Measurements from ENCODE around the gene TREML4.

DNA sequence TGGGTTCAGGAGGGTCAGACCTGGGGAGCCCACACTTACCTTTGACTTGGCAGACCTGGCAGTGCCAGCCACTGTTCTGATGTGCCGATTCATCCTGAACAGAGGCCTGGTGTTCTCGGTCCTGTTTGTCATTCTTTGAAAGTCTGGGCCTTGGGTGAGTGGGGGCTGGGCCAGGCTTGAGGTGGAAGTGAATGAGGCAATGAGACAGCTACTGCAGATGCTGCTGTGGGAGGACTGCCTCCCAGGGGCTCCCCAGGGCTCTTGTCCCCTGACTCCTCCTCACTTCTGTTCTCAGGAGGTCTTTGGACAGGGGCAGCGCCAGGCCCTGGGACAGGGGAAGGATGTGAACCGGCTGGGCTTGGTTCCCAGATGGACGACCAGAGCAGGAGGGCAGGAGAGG, 5.6 kb upstream of the TREML4 start:
- no peak for TF ChIP-seq YY1 (IDR thresholded peaks at IDR 0.05; ENCODE audit: insufficient read depth, insufficient read length)
- no peak for TF ChIP-seq ZNF274 (IDR thresholded peaks at IDR 0.05; ENCODE audit: low read depth, low read length)
